Liver (tissue), 3 donors: Measurements from ENCODE around the gene GARIN3.

Experiments
- ATF3 ChIP-seq: IDR thresholded peaks from 2 replicates; pipeline ENCODE4 v1.6.1; 2016; ENCODE audit warnings: antibody characterized with exemption
- CTCF ChIP-seq: fragments of 150-350 bp; IDR thresholded peaks from 2 replicates; pipeline ENCODE4 v1.5.1; 2017; ENCODE audit warnings: improper control_type of control experiment, low read depth, low read length; ENCODE audit not compliant: missing input control
- EGR1 ChIP-seq, 2 donors: IDR thresholded peaks; 2 replicates each; pipeline ENCODE4 v1.6.1; 2016 to 2018; ENCODE audit warnings: antibody characterized with exemption in 2 of 2, low read depth in 2 of 2
- FOXA2 ChIP-seq: IDR thresholded peaks from 2 replicates; pipeline ENCODE4 v1.6.1; 2016; ENCODE audit warnings: antibody characterized with exemption
- GABPA ChIP-seq, 2 donors: IDR thresholded peaks in 1 of 2; conservative IDR thresholded peaks in 1 of 2; 2 replicates each; pipeline ENCODE4 v1.6.1; 2016; ENCODE audit warnings: antibody characterized with exemption in 2 of 2, mild to moderate bottlenecking in 1 of 2, moderate library complexity in 1 of 2
- JUND ChIP-seq, 2 donors: IDR thresholded peaks; 2 replicates each; pipeline ENCODE4 v1.6.1; 2016; ENCODE audit warnings: antibody characterized with exemption in 2 of 2
- MAX ChIP-seq: IDR thresholded peaks from 2 replicates; pipeline ENCODE4 v1.6.1; 2016; ENCODE audit warnings: antibody characterized with exemption
- RAD21 ChIP-seq, 2 donors: IDR thresholded peaks; 2 replicates each; pipeline ENCODE4 v1.6.1; 2016; ENCODE audit warnings: antibody characterized with exemption in 2 of 2, mild to moderate bottlenecking in 2 of 2
- REST ChIP-seq: IDR thresholded peaks from 2 replicates; pipeline ENCODE4 v1.6.1; 2016; ENCODE audit warnings: antibody characterized with exemption, mild to moderate bottlenecking
- RXRA ChIP-seq, 2 donors: IDR thresholded peaks; 2 replicates each; pipeline ENCODE4 v1.6.1; 2017 to 2018; ENCODE audit warnings: antibody characterized with exemption in 2 of 2, mild to moderate bottlenecking in 1 of 2
- SP1 ChIP-seq: IDR thresholded peaks from 2 replicates; pipeline ENCODE4 v1.6.1; 2018; ENCODE audit warnings: antibody characterized with exemption, mild to moderate bottlenecking
- TAF1 ChIP-seq: conservative IDR thresholded peaks from 2 replicates; pipeline ENCODE4 v1.6.1; 2016; ENCODE audit warnings: antibody characterized with exemption, mild to moderate bottlenecking
- YY1 ChIP-seq: IDR thresholded peaks from 2 replicates; pipeline ENCODE4 v1.6.1; 2016; ENCODE audit warnings: antibody characterized with exemption, mild to moderate bottlenecking
- donor health status: healthy.
- donor health status: healthy.

DNA sequence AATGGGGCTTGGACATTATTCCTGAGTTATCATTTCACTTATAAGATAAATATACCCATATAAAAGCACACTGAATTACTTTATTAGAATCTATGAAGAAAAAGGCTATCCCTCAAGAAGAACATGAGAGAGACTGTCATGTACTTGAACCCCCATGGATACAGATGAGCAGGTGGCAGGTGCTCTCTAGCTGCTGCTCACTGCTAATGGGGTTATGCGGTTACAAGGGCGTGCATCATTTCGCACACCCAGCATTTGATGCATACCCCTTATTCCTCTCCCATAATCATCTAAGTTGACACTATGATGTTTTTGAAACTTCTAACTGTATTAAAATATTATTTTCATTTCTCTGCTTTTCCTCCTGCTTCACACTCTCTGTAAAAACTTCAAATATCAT lies 31.0 kb upstream of the GARIN3 start:
- no peak for TF ChIP-seq JUND (IDR thresholded peaks at IDR 0.05)
- no peak for TF ChIP-seq CTCF
- TF ChIP-seq TAF1 = no peak
- TF ChIP-seq SP1 = no peak
- no peak for TF ChIP-seq YY1
- TF ChIP-seq EGR1 (IDR thresholded peaks at IDR 0.05; ENCODE audit: low read depth in 2 of 2) = no peak
- TF ChIP-seq MAX = no peak
- no peak for TF ChIP-seq RXRA (IDR thresholded peaks at IDR 0.05)
- TF ChIP-seq REST = no peak
- TF ChIP-seq GABPA (IDR thresholded peaks at IDR 0.05 in 1 of 2, conservative IDR thresholded peaks at IDR 0.05 in 1 of 2) = no peak
- TF ChIP-seq ATF3 = no peak
- no peak for TF ChIP-seq RAD21 (IDR thresholded peaks at IDR 0.05)
- no peak for TF ChIP-seq FOXA2
